ENCODE data around the gene GOLGA8J. TPM values are rescaled to one million over a fixed set of nuclear protein-coding genes. Genes with fewer than 3 reads are reported as not detected.
A peak's percentile ranks its signal among the peaks of the same experiment; 100 is the strongest.
"Not testable (repeated sequence)": the region's sequence is repeated elsewhere in the genome, so short reads cannot be mapped to it uniquely, and the experiment has no call there.

Gene GOLGA8J
- total and polyA plus RNA-seq, 10 of the 15 experiments (the other 5 are each of a cell fraction or from before 2014, with no cell fraction given) = 0.23 TPM; not detected in 9

GRCh38 chr15:30097827-30098226 is 15.1 kb downstream of the GOLGA8J start:
- ATAC-seq = peak; percentile 70
- FAIRE-seq; H3K27ac ChIP-seq (ENCODE audit: control insufficient read depth, insufficient read depth); DNase-seq (ENCODE audit: low read depth, low spot score); intact Hi-C loops (cut with micrococcal nuclease; ENCODE audit: unreplicated experiment); H4K20me1 ChIP-seq (ENCODE audit: control insufficient read depth, insufficient read depth); SMC1A ChIA-PET (ENCODE audit: uncharacterized antibody, unreplicated experiment); CTCF ChIA-PET; H3K9me3 ChIP-seq (replicated peaks; ENCODE audit: control insufficient read depth, insufficient read depth, low read length); H3K27me3 ChIP-seq (replicated peaks in 1 of 2; ENCODE audit: control insufficient read depth in 2 of 2, insufficient read depth in 2 of 2, low read length in 1 of 2); POLR2A ChIA-PET; H3K4me1 ChIP-seq (ENCODE audit: control insufficient read depth, insufficient read depth, low read length); in situ Hi-C loops (cut with MboI); RAD21 ChIA-PET (ENCODE audit: unreplicated experiment); H3K36me3 ChIP-seq (ENCODE audit: control insufficient read depth in 2 of 2, insufficient read depth in 2 of 2, low read length in 1 of 2); H2AFZ ChIP-seq (ENCODE audit: control insufficient read depth, low read depth, low read length); H3K79me2 ChIP-seq (ENCODE audit: control insufficient read depth, insufficient read depth, low read length); H3K4me3 ChIP-seq; H3K9ac ChIP-seq (ENCODE audit: control insufficient read depth, insufficient read depth, low read length); BruUV-seq (replicated peaks); H3K4me2 ChIP-seq (ENCODE audit: control insufficient read depth, insufficient read depth): not testable (repeated sequence)
- WGBS (ENCODE audit: insufficient coverage, insufficient replicate concordance, low lambda C conversion rate, missing lambda C conversion rate) = no CpG with 5 or more reads among the region's 8 CpGs

DNA sequence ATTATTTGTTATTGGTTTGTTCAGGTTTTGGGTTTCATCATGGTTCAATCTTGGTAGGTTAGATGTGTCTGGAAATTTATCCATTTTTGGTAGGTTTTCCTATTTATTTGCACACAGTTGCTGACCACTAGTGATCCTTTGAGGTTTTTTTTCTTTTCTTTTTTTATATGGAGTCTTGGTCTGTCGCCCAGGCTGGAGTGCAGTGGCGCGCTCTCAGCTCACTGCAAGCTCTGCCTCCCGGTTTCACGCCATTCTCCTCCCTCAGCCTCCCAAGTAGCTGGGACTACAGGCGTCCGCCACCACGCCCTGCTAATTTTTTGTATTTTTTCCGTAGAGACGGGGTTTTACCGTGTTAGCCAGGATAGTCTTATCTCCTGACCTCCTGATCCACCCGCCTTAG is 20.1 kb downstream of the GOLGA8J start:
- FAIRE-seq; H3K27me3 ChIP-seq (replicated peaks in 1 of 2; ENCODE audit: control insufficient read depth in 2 of 2, insufficient read depth in 2 of 2, low read length in 1 of 2); H3K79me2 ChIP-seq (ENCODE audit: control insufficient read depth, insufficient read depth, low read length); DNase-seq (ENCODE audit: low read depth, low spot score); ATAC-seq; BruUV-seq (replicated peaks); RAD21 ChIA-PET (ENCODE audit: unreplicated experiment); intact Hi-C loops (cut with micrococcal nuclease; ENCODE audit: unreplicated experiment); H3K4me3 ChIP-seq; H3K27ac ChIP-seq (ENCODE audit: control insufficient read depth, insufficient read depth); H2AFZ ChIP-seq (ENCODE audit: control insufficient read depth, low read depth, low read length); CTCF ChIA-PET; H4K20me1 ChIP-seq (ENCODE audit: control insufficient read depth, insufficient read depth); H3K36me3 ChIP-seq (ENCODE audit: control insufficient read depth in 2 of 2, insufficient read depth in 2 of 2, low read length in 1 of 2); H3K9me3 ChIP-seq (replicated peaks; ENCODE audit: control insufficient read depth, insufficient read depth, low read length); H3K4me2 ChIP-seq (ENCODE audit: control insufficient read depth, insufficient read depth); in situ Hi-C loops (cut with MboI); H3K4me1 ChIP-seq (ENCODE audit: control insufficient read depth, insufficient read depth, low read length); POLR2A ChIA-PET; SMC1A ChIA-PET (ENCODE audit: uncharacterized antibody, unreplicated experiment); H3K9ac ChIP-seq (ENCODE audit: control insufficient read depth, insufficient read depth, low read length): not testable (repeated sequence)
- WGBS (ENCODE audit: insufficient coverage, insufficient replicate concordance, low lambda C conversion rate, missing lambda C conversion rate) = no CpG with 5 or more reads among the region's 12 CpGs

- H3K4me1 ChIP-seq (ENCODE audit: control insufficient read depth, insufficient read depth, low read length); H3K27me3 ChIP-seq (replicated peaks in 1 of 2; ENCODE audit: control insufficient read depth in 2 of 2, insufficient read depth in 2 of 2, low read length in 1 of 2); intact Hi-C loops (cut with micrococcal nuclease; ENCODE audit: unreplicated experiment); H3K9me3 ChIP-seq (replicated peaks; ENCODE audit: control insufficient read depth, insufficient read depth, low read length); H3K4me3 ChIP-seq; RAD21 ChIA-PET (ENCODE audit: unreplicated experiment); CTCF ChIA-PET; H3K9ac ChIP-seq (ENCODE audit: control insufficient read depth, insufficient read depth, low read length); H2AFZ ChIP-seq (ENCODE audit: control insufficient read depth, low read depth, low read length); H3K79me2 ChIP-seq (ENCODE audit: control insufficient read depth, insufficient read depth, low read length); DNase-seq (ENCODE audit: low read depth, low spot score); POLR2A ChIA-PET; in situ Hi-C loops (cut with MboI); BruUV-seq (replicated peaks); SMC1A ChIA-PET (ENCODE audit: uncharacterized antibody, unreplicated experiment); H3K36me3 ChIP-seq (ENCODE audit: control insufficient read depth in 2 of 2, insufficient read depth in 2 of 2, low read length in 1 of 2); H3K4me2 ChIP-seq (ENCODE audit: control insufficient read depth, insufficient read depth); H3K27ac ChIP-seq (ENCODE audit: control insufficient read depth, insufficient read depth); H4K20me1 ChIP-seq (ENCODE audit: control insufficient read depth, insufficient read depth); FAIRE-seq: not testable (repeated sequence)
- ATAC-seq = peak; percentile 83
- WGBS (ENCODE audit: insufficient coverage, insufficient replicate concordance, low lambda C conversion rate, missing lambda C conversion rate) = 49% methylated on average over 12 of the region's 42 CpGs
These were observed 21.3 kb downstream of the GOLGA8J start for GRCh38 chr15:30103941-30104507.

DNA sequence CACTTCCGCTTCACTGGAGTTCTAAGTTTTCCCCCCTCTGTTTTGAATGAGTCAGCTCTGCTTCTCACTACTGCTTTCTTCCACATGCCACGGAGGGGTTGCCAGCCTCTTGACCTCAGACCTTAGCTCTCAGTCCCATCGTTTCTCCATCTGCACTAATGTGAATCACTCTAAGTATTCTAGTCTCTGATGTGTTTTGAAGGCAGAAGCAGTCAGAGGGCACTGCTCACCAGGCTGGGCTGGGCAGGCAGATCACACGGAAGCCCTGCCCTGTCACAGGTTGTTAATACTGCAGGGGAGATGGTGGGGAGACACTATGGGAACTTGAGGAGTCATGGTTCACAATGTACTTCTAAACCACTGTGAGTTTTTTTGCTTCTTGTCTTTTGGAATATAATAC is 27.8 kb downstream of the GOLGA8J start:
- H3K4me3 ChIP-seq; H3K36me3 ChIP-seq (ENCODE audit: control insufficient read depth in 2 of 2, insufficient read depth in 2 of 2, low read length in 1 of 2); BruUV-seq (replicated peaks); intact Hi-C loops (cut with micrococcal nuclease; ENCODE audit: unreplicated experiment); FAIRE-seq; CTCF ChIA-PET; RAD21 ChIA-PET (ENCODE audit: unreplicated experiment); SMC1A ChIA-PET (ENCODE audit: uncharacterized antibody, unreplicated experiment); H3K27ac ChIP-seq (ENCODE audit: control insufficient read depth, insufficient read depth); H3K4me2 ChIP-seq (ENCODE audit: control insufficient read depth, insufficient read depth); H3K27me3 ChIP-seq (replicated peaks in 1 of 2; ENCODE audit: control insufficient read depth in 2 of 2, insufficient read depth in 2 of 2, low read length in 1 of 2); H3K4me1 ChIP-seq (ENCODE audit: control insufficient read depth, insufficient read depth, low read length); DNase-seq (ENCODE audit: low read depth, low spot score); H4K20me1 ChIP-seq (ENCODE audit: control insufficient read depth, insufficient read depth); POLR2A ChIA-PET; H3K79me2 ChIP-seq (ENCODE audit: control insufficient read depth, insufficient read depth, low read length); H3K9me3 ChIP-seq (replicated peaks; ENCODE audit: control insufficient read depth, insufficient read depth, low read length); ATAC-seq; in situ Hi-C loops (cut with MboI); H2AFZ ChIP-seq (ENCODE audit: control insufficient read depth, low read depth, low read length); H3K9ac ChIP-seq (ENCODE audit: control insufficient read depth, insufficient read depth, low read length): not testable (repeated sequence)
- no CpG with 5 or more reads among the region's 4 CpGs for WGBS (ENCODE audit: insufficient coverage, insufficient replicate concordance, low lambda C conversion rate, missing lambda C conversion rate)

Data from GM12878 (cell line).